HepG2 (cell line): ENCODE results near the gene TMEM47. TPM values are rescaled to one million over a fixed set of nuclear protein-coding genes. Genes with fewer than 3 reads are reported as not detected.

Experiments
- ATAC-seq: fragments of 200-7000 bp; cut with Tn5 transposase; 3 replicates; pipeline ENCODE4 v1.9.1; 2020; ENCODE audit warnings: mild to moderate bottlenecking, moderate library complexity
- BruUV-seq: library from RNA; stranded (reverse); fragments of 400-500 nt; replicated peaks from 2 replicates; lab custom pipeline; 2021; lab: Mats Ljungman, UMichigan
- CTCF ChIA-PET: fragments of 300-600 bp; formaldehyde crosslinking; extraction: SDS; loops from one replicate; lab custom pipeline; 2021; ENCODE audit warnings: low total read pairs, inconsistent platforms, low intra/inter-chr PET ratio; lab: Yijun Ruan, JAX
- POLR2A ChIA-PET: fragments of 350-600 bp; sonication (Branson Sonifier 250); formaldehyde crosslinking; loops from one replicate; lab custom pipeline; 2020; ENCODE audit warnings: antibody characterized with exemption, inconsistent platforms; lab: Yijun Ruan, JAX
- DNase-seq: peaks from one replicate; pipeline ENCODE4 v3.0.0-alpha.2; 2015; ENCODE audit warnings: low spot score
- FAIRE-seq: peaks from 3 replicates; lab custom pipeline; 2011; peaks lifted over from hg19 to GRCh38; lab: Jason Lieb, UNC
- H2AFZ ChIP-seq: one replicate; pipeline ENCODE4 v1.6.1; 2011; ENCODE audit warnings: low read length, inconsistent platforms
- H3K27ac ChIP-seq: fragments of 300-600 bp; 3 replicates; pipeline ENCODE4 v1.8.0; 2011; ENCODE audit warnings: mixed run types, mild to moderate bottlenecking, mixed read lengths, low read length, inconsistent platforms; ENCODE audit not compliant: insufficient read depth; ENCODE audit errors: extremely low read length
- H3K27me3 ChIP-seq, 2 experiments: fragments of 200-600 bp in 1 of 2; 2 replicates in 1 of 2; 3 replicates in 1 of 2; pipeline versions ENCODE4 v1.6.0 to v1.8.0; 2011; ENCODE audit warnings: low read length in 2 of 2, mild to moderate bottlenecking in 2 of 2, moderate library complexity in 2 of 2, inconsistent platforms in 1 of 2; ENCODE audit not compliant: insufficient read depth in 2 of 2, control insufficient read depth in 1 of 2
- H3K36me3 ChIP-seq, 2 experiments: fragments of 200-600 bp in 1 of 2; replicated peaks in 1 of 2; 2 replicates in 1 of 2; 3 replicates in 1 of 2; pipeline versions ENCODE4 v1.5.1 to v1.8.0; 2011; ENCODE audit warnings: low read length in 2 of 2, inconsistent platforms in 1 of 2; ENCODE audit not compliant: insufficient read depth in 2 of 2, control insufficient read depth in 1 of 2
- H3K4me1 ChIP-seq: 2 replicates; pipeline ENCODE4 v1.5.1; 2012; ENCODE audit warnings: low read length, inconsistent platforms; ENCODE audit not compliant: insufficient read depth
- H3K4me2 ChIP-seq: 2 replicates; pipeline ENCODE4 v1.6.0; 2011; ENCODE audit warnings: low read depth, low read length, inconsistent platforms
- H3K4me3 ChIP-seq, 3 experiments: fragments of 200-600 bp in 1 of 3; sonication (generic), shearing (Covaris generic) in 1 of 3; replicated peaks in 1 of 3; 2 replicates each; pipeline ENCODE4 v1.5.1; 2011 to 2016; ENCODE audit warnings: low read length in 3 of 3, inconsistent platforms in 2 of 3, low read depth in 2 of 3, mild to moderate bottlenecking in 2 of 3, control low read depth in 1 of 3, mixed read lengths in 1 of 3; ENCODE audit not compliant: insufficient read depth in 1 of 3
- H3K79me2 ChIP-seq: one replicate; pipeline ENCODE4 v1.6.1; 2011; ENCODE audit warnings: low read length, inconsistent platforms; ENCODE audit not compliant: insufficient read depth
- H3K9ac ChIP-seq: 2 replicates; pipeline ENCODE4 v1.6.0; 2011; ENCODE audit warnings: mild to moderate bottlenecking, low read depth, low read length, inconsistent platforms; ENCODE audit not compliant: insufficient read depth
- H3K9me3 ChIP-seq: 2 replicates; pipeline ENCODE4 v1.5.1; 2012; ENCODE audit warnings: mild to moderate bottlenecking, low read length
- H4K20me1 ChIP-seq: 2 replicates; pipeline ENCODE4 v1.6.0; 2011; ENCODE audit warnings: inconsistent platforms, mild to moderate bottlenecking, low read length, moderate library complexity; ENCODE audit not compliant: insufficient read depth
- ATF7-NPFF ChIP-seq: sonication (generic); formaldehyde crosslinking; IDR thresholded peaks from 2 replicates; pipeline ENCODE4 v1.8.1; 2023; ENCODE audit warnings: mild to moderate bottlenecking, low read depth, missing genetic modification reagents, moderate library complexity
- GATAD2A ChIP-seq: IDR thresholded peaks from 2 replicates; pipeline ENCODE4 v1.6.1; 2016
- HNRNPUL1 ChIP-seq: fragments of 200-400 bp; formaldehyde crosslinking; IDR thresholded peaks from 2 replicates; pipeline ENCODE4 v1.6.1; 2017; ENCODE audit warnings: low read depth, mild to moderate bottlenecking, low read length, moderate library complexity
- KDM4B ChIP-seq: sonication (generic); formaldehyde crosslinking; IDR thresholded peaks from 2 replicates; pipeline ENCODE4 v1.4.0; 2020; ENCODE audit warnings: missing genetic modification reagents
- NBN ChIP-seq: fragments of 450-650 bp; conservative IDR thresholded peaks from 2 replicates; pipeline ENCODE4 v1.6.1; 2017
- NFE2L1 ChIP-seq: sonication (generic); formaldehyde crosslinking; IDR thresholded peaks from 2 replicates; pipeline ENCODE4 v1.4.0; 2020; ENCODE audit warnings: missing genetic modification reagents, mild to moderate bottlenecking, borderline replicate concordance
- SCMH1 ChIP-seq: sonication (generic); formaldehyde crosslinking; IDR thresholded peaks from 2 replicates; pipeline ENCODE4 v1.9.0; 2021; ENCODE audit warnings: missing genetic modification reagents, mild to moderate bottlenecking, borderline replicate concordance
- TOE1 ChIP-seq: sonication (generic); formaldehyde crosslinking; IDR thresholded peaks from 2 replicates; pipeline ENCODE4 v1.4.0; 2020; ENCODE audit warnings: mild to moderate bottlenecking, missing genetic modification reagents
- ZBTB25 ChIP-seq: IDR thresholded peaks from 2 replicates; pipeline ENCODE4 v1.6.1; 2018; ENCODE audit warnings: missing genetic modification reagents
- ZFP37 ChIP-seq: sonication (generic); formaldehyde crosslinking; IDR thresholded peaks from 2 replicates; pipeline ENCODE4 v1.4.0; 2020; ENCODE audit warnings: missing genetic modification reagents, borderline replicate concordance
- ZNF17 ChIP-seq: sonication (generic); formaldehyde crosslinking; IDR thresholded peaks from 2 replicates; pipeline ENCODE4 v1.5.0; 2020; ENCODE audit warnings: mild to moderate bottlenecking, missing genetic modification reagents
- ZNF652 ChIP-seq: IDR thresholded peaks from 2 replicates; pipeline ENCODE4 v1.6.1; 2016; ENCODE audit warnings: low read depth, borderline replicate concordance
- ZNF800 ChIP-seq: sonication (generic); formaldehyde crosslinking; IDR thresholded peaks from 2 replicates; pipeline ENCODE4 v1.4.0; 2020; ENCODE audit warnings: missing genetic modification reagents
- WGBS: methylation state at CpG from one replicate; pipeline ENCODE4 v1.1.6; 2017; ENCODE audit warnings: low lambda C conversion rate; 5-methylcytosine and 5-hydroxymethylcytosine counted together
- in situ Hi-C: cut with HindIII; loops from 2 replicates; pipeline ENCODE4 v1.10.0; 2017; ENCODE audit warnings: low pct_unique_long_range_greater_than_20kb; ENCODE audit not compliant: extremely low pct_ligation_motif_present
- intact Hi-C: fragments of 100-400 bp; cut with micrococcal nuclease; formaldehyde crosslinking; loops from one replicate; pipeline ENCODE4 v1.10.0; 2022; ENCODE audit not compliant: unreplicated experiment
- polyA plus RNA-seq, 8 experiments: library from polyadenylated mRNA; depleted of rRNA in 3 of 8; stranded (reverse) in 7 of 8; unstranded in 1 of 8; fragments of >200 nt; fragmentation: Illumina TruSeq in 4 of 8; extraction: Trizol in 4 of 8; gene quantifications; 2 replicates each; pipeline versions ENCODE4 v1.2.1 to v1.2.3, GENCODE V29; 2011 to 2016; ENCODE audit warnings: low read depth in 4 of 8, missing spikeins in 1 of 8, mixed read lengths in 1 of 8; ENCODE audit not compliant: insufficient read depth in 1 of 8
- total RNA-seq, 5 experiments: library from RNA; depleted of rRNA; stranded (reverse); fragments of >200 nt; fragmentation: Illumina TruSeq; extraction: Trizol; gene quantifications; 2 replicates each; pipeline ENCODE4 v1.2.3, GENCODE V29; 2016; ENCODE audit warnings: low read depth in 1 of 5
- TF ChIP-seq, protein P1 (sequence below): sonication (generic); formaldehyde crosslinking; IDR thresholded peaks from 2 replicates; pipeline ENCODE4 v1.8.0; 2022; ENCODE audit warnings: mild to moderate bottlenecking, missing genetic modification reagents, borderline replicate concordance
- TF ChIP-seq, protein P2 (sequence below): sonication (generic); formaldehyde crosslinking; IDR thresholded peaks from 2 replicates; pipeline ENCODE4 v1.8.0; 2022; ENCODE audit warnings: missing genetic modification reagents, mild to moderate bottlenecking, inconsistent platforms, borderline replicate concordance

TMEM47 gene
- total and polyA plus RNA-seq, 2 of the 13 experiments (the other 11 are each of a cell fraction or from before 2014, with no cell fraction given): not detected

DNA sequence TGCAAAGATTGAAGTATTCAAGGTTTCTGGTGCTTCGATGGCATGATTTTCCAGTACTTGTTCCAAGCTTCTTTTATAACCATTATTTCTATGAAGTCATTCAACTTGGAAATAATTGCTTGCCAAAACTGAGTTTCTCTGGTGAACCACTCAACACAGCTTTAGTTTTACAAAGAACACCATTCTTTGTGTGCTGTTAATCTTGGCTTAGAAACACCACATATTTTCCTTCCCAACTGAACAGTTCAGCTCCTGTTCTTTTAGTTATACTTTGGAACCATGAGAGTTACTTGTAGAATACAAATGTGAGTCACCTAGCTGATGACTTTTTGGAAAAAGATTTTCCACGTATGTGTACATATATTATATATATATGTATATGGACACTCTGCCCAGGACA, 32.7 kb downstream of the TMEM47 start:
- no peak overlapping the region for H3K27ac ChIP-seq
- H3K36me3 ChIP-seq: no peaks in the 10 kb centered on the region
- TF ChIP-seq TOE1 (no peak), GATAD2A (no peak)
- intact Hi-C loops: no loop called here
- WGBS: 4% methylated on average over 2 of the region's 2 CpGs
- CTCF ChIA-PET: no interaction called here
- POLR2A ChIA-PET: no interaction called here
- H3K9ac ChIP-seq: no peak overlapping the region
- BruUV-seq: no TSS peak
- H3K4me1 ChIP-seq: no peaks in the 10 kb centered on the region
- ATAC-seq (no peak), DNase-seq (no peak), FAIRE-seq (no peak)
- in situ Hi-C loops: no loop called here
- no peaks in the 10 kb centered on the region for H3K79me2 ChIP-seq
- no peaks in the 10 kb centered on the region for H3K27me3 ChIP-seq
- H3K4me2 ChIP-seq: no peak overlapping the region
- H3K4me3 ChIP-seq: no peak overlapping the region
- no peaks in the 10 kb centered on the region for H3K9me3 ChIP-seq
- H4K20me1 ChIP-seq: no peaks in the 10 kb centered on the region
- H2AFZ ChIP-seq: no peak overlapping the region

GRCh38 chrX:34619920-34620319, 37.2 kb downstream of the TMEM47 start:
- 0% methylated on average over 1 of the region's 2 CpGs for WGBS
- Histone ChIP-seq H3K4me3 (no peak overlapping the region), H3K4me2 (no peak overlapping the region), H3K9me3 (no peaks in the 10 kb centered on the region), H3K27me3 (no peaks in the 10 kb centered on the region), H3K79me2 (no peaks in the 10 kb centered on the region), H3K36me3 (no peaks in the 10 kb centered on the region), H3K27ac (no peak overlapping the region), H3K9ac (no peak overlapping the region), H3K4me1 (no peaks in the 10 kb centered on the region), H4K20me1 (no peaks in the 10 kb centered on the region), H2AFZ (no peak overlapping the region)
- ChIA-PET POLR2A (no interaction called here), CTCF (no interaction called here)
- intact Hi-C loops: no loop called here
- in situ Hi-C loops: no loop called here
- ATAC-seq: no peak
- FAIRE-seq: no peak
- BruUV-seq: no TSS peak
- no peak for DNase-seq
- no peak for TF ChIP-seq ZFP37
- no peak for TF ChIP-seq ATF7-NPFF
- TF ChIP-seq ZNF800: no peak
- no peak for TF ChIP-seq SCMH1 (CRISPR knock-in tag)
- TF ChIP-seq HNRNPUL1: no peak
- TF ChIP-seq, protein P1, sequence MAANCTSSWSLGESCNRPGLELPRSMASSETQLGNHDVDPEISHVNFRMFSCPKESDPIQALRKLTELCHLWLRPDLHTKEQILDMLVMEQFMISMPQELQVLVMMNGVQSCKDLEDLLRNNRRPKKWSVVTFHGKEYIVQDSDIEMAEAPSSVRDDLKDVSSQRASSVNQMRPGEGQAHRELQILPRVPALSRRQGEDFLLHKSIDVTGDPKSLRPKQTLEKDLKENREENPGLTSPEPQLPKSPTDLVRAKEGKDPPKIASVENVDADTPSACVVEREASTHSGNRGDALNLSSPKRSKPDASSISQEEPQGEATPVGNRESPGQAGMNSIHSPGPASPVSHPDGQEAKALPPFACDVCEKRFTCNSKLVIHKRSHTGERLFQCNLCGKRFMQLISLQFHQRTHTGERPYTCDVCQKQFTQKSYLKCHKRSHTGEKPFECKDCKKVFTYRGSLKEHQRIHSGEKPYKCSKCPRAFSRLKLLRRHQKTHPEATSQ (CRISPR knock-in tag): no peak
- no peak for TF ChIP-seq ZBTB25 (CRISPR knock-in tag)
- no peak for TF ChIP-seq KDM4B (CRISPR knock-in tag)
- TF ChIP-seq, protein P2, sequence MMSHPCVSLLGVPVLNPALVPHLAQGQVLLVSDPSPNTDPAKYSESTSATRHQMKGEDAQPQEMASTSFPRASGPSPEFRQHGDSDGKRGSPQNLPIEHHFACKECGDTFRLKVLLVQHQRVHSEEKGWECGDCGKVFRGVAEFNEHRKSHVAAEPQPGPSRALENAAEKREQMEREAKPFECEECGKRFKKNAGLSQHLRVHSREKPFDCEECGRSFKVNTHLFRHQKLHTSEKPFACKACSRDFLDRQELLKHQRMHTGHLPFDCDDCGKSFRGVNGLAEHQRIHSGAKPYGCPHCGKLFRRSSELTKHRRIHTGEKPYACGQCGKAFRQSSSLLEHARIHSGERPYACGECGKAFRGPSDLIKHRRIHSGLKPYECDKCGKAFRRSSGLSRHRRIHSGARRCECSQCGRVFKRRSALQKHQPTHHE (CRISPR knock-in tag): no peak
- TF ChIP-seq NFE2L1 (CRISPR knock-in tag): no peak
- TF ChIP-seq NBN: no peak
- no peak for TF ChIP-seq ZNF652
- no peak for TF ChIP-seq ZNF17 (CRISPR knock-in tag)
